HG02938 (cell line): Measurements from ENCODE around the gene PDX1.

Source experiments
- ATAC-seq: cut with Tn5 transposase; IDR thresholded peaks from one replicate; pipeline ENCODE4 v1.9.1; 2021; ENCODE audit warnings: mild to moderate bottlenecking, moderate library complexity; ENCODE audit not compliant: unreplicated experiment

PDX1 gene

DNA sequence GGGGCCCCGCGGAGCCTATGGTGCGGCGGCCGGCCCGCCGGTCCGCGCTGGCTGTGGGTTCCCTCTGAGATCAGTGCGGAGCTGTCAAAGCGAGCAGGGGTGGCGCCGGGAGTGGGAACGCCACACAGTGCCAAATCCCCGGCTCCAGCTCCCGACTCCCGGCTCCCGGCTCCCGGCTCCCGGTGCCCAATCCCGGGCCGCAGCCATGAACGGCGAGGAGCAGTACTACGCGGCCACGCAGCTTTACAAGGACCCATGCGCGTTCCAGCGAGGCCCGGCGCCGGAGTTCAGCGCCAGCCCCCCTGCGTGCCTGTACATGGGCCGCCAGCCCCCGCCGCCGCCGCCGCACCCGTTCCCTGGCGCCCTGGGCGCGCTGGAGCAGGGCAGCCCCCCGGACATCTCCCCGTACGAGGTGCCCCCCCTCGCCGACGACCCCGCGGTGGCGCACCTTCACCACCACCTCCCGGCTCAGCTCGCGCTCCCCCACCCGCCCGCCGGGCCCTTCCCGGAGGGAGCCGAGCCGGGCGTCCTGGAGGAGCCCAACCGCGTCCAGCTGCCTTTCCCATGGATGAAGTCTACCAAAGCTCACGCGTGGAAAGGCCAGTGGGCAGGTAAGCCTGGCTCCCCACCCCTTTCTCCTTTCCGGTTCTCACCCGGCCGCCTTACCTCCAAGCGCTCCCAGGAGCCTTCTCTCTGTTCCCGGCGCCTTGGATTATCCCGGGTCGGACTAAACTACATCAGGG lies at the start of gene PDX1:
Gene PDX1, plus strand, starts transcription at position 67 of the 743 bp plus-strand sequence. Its CDS starts 139 bp downstream, at position 206.
- ATAC-seq, result peak; percentile 56

DNA sequence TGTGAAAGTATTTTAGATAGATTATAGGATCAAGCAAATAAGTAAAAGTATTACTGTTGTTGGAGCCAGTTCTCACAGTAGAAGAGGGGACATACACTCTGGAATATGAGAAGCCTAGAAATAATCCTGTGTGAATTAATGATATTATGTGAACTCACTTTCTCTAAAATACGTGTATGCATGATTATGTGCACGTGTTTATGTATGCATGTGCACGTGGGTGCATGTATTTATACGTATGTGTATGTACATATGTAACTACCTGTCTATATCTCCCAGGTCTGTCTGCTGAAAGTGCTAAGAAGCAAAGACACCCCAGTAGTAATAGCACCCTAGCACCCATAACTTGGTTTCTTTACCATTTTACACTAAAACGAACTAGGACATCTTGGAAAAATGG lies 41.5 kb upstream of the PDX1 start:
- ATAC-seq, result no peak

DNA sequence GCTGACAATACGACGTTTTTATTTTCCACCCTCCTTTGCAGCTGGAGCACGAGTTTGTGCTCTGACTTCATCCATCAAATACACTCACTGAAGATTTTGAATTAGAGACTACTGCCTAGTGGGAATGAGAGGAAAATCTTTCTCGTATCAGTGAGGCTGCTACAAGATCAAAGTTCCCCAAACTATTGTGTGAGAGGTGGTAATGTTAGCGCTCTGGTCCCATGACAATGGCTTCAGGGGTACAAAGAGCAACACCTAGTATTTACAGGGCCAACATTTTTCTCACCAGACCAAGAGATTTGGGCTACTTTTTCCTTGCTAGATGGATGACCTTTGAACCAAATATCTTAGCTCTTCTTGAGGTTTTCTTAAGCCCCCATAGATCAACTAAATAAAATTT lies 30.3 kb upstream of the PDX1 start:
- ATAC-seq, result no peak

DNA sequence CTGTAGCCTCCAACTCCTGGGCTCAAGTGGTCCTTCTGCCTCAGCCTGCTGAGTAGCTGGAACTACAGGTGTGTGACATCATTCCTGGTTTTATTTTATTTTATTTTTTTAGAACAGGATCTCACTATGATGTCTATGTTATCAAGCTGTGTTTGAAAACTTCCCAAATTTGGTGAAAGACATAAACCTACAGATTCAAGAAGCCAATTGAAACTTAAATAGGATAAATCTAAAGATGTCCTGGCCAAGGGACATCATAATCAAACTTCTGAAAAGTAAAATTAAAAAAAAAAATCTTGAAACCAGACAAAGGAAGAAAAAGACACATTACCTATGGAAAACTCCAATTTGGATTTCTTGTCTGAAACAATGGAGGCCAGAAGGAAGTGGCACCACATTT lies 23.1 kb upstream of the PDX1 start:
- no peak for ATAC-seq

DNA sequence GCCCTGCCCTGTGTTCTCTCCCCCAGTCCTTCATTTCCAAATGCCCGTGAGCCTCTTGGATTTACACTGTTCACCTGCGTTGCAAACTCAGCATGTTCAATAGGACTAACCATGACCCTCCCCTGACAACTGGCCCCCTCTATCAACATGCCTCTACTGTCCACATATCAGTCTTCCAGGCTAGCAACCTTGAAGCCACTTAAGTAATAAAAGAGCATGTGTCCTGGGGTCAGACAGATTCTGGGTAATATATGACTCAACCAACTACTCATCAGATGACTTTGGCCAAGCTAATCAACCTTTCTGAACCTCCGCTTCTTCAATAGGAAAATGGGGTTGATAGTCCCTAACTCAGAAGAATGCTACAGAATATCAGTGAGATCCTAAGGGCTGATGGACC lies 15.1 kb upstream of the PDX1 start:
- ATAC-seq, result no peak

DNA sequence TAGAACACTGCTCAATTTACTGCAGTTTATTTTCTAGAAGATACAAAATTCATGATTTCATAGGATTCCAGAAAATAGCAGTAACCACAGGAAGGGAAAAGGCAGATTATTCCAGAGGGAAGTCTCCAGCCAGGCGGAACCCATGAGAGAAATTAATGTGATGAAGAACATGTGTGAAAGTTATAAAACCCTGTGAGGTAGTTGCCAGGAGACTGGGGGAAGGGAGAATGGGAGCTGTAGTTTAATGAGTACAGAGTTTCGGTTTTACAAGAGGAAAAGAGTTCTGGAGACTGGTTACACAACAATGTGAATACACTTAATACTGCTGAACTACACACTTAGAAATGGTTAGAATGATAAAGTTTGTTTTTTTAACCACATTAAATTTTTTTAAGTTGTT lies 14.2 kb upstream of the PDX1 start:
- no peak for ATAC-seq

DNA sequence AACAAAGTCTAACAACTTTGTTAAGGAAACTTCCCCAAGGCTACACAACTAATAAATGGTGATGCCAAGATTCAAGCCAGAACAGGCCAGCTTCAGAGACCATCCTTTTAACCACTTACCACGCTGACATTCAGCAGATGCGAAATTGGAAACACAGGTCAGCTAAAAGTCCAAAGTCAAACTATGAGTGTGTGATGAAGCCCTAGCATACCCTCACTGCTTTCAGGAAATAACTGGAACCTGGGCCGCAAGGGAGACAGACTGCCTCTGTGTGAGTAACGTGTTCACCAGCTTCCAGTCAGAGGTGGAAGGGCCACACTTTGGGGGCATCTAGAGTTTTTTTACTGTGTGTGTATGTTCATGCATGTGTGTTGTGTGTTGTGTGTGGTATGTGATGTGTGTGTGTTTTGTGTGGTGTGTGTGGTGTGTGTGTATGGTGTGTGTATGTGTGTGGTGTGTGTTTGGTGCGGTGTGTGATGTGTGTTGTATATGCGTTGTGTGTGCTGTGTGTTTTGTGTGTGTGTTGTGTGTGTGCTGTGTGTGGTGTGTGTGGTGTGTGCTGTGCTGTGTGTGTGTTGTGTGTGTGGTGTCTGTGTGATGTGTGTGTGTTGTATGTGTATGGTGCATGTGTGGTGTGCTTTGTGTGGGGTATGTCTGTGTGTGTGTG lies 12.5 kb upstream of the PDX1 start:
- ATAC-seq, result no peak

DNA sequence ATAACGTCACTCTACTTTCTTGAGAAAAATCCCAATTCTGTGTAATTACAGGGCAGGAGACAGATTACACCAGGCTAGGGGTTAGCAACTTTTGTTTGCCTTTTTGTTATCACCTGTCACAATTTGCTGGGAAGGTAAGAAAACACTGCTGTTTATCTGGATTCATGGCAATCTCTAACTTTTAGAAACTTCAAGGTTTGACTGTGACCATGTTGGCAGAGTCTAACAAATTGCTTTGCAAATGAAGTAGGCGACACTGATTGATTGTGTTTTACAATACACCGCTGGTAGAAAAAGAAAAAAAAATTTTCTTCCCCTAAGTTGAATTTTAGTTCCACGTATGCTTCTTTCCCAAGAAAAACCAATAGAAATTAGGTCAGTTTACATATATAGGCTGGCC lies 10.4 kb upstream of the PDX1 start:
- no peak for ATAC-seq

DNA sequence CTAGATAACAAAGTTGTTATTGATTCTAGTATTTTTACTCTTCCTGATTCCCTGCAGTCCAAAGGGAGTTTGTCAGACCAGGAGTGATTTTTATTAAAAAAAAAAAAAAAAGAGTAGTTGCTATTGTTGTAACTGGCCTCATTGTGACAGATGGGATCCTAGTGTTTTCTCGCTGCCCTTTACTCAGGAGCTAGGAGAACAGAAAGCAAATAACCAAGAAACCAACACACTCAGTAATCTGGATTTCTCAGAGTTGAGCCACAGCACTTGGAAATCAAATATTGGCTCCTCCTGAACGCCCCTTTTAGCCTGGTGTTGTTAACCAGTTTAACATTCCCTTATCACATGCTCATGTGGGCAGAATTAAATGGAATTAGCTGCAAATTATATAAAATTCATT lies 8.3 kb upstream of the PDX1 start:
- ATAC-seq, result no peak

DNA sequence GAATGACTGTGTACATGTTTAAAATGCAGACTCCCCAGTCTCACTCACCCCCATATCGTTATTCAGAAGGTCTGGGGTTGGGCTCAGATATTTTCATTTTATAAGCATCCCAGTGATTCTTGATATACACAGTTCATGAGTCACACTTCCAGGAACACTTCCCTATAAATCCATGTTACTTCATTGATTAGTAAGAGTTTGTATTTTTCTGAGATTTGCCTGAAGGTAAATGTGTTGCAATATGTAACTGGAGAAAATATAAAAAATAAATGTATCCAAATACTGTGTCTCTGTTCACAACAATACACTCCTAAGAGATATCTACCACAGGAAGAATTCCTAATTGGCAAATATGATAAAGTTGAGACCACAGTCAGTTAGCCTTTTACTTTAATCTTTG lies 6.6 kb upstream of the PDX1 start:
- no peak for ATAC-seq

DNA sequence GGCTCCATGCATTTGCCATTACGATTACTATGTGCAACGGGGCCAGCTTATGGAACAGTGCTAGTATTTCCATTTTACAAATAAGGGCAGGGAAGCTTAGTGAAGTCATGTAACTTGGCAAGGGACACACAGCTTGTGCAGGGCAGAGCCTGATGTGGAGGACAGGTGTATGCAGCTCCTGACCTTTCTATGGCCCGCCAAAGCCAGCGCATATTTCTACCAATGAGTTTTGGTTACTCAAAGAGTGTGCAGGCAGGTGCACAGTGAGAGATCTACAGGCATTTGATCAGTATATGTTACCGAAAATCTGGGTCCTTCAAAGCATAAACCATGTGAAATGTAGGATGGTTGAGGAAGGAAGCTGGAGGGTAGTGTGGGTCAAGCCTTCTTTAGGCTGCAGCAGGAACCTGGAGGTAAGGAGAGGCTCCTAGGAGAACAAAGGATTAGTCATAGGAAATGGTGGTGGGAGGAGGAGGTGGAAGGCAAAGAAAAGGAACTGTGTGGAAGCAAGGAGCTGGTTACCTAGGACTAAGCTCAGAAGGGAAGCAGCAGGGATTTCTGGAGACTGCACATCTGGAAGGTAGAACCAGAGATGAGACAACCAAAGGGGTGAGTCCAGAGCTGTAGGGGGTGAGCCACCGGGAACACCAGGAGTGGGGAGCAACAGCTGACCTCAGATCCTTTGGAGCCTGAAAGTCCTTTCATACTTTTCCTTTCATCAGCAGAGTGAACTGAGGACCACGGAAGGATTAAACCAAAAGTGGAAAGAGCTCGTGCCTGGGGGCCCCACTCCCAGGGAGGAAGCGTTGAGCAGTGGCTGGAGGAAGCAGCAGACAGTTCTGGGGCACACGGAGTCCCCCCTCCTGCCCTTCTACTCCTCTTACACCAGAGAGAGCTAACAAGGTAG lies 4.2 kb upstream of the PDX1 start:
- no peak for ATAC-seq

DNA sequence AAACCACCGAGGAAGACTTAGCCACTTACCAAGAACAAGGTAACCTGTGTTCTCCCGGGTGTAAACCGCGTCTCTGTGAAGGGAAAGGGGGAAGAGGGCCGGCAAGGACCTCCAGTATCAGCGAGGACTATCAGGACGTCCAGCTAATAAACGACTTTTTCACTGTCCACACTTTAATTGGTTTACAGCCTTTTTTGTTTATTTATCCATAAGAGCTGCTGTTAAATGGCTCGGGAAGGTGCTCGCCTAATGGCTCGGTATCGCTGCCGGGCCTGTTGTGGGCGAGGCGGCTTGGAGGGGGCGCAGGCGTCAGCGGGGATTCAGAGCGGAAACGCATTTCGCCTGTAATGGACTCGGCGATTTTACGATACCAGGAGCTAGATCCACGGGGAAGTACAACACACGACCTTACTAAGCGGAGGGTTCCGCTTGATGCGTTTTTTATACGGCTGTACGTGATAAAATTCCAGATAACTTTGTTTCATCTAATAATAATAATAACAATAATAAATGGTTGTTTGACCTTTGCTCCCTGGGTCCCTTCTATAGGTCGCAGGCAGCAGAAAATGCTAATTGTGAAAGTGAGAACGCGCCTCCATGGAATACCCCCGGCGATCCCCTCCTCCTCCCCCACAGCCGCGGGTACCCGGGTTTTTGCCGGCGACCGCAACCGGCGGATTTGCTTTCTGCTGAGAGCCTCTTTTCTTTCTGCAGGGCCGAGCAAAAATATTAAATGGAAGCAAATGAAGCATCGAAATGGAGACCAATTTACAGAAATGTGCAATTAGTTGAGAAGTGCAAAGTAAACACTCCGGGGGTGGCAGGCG lies 2.5 kb upstream of the PDX1 start:
- no peak for ATAC-seq

DNA sequence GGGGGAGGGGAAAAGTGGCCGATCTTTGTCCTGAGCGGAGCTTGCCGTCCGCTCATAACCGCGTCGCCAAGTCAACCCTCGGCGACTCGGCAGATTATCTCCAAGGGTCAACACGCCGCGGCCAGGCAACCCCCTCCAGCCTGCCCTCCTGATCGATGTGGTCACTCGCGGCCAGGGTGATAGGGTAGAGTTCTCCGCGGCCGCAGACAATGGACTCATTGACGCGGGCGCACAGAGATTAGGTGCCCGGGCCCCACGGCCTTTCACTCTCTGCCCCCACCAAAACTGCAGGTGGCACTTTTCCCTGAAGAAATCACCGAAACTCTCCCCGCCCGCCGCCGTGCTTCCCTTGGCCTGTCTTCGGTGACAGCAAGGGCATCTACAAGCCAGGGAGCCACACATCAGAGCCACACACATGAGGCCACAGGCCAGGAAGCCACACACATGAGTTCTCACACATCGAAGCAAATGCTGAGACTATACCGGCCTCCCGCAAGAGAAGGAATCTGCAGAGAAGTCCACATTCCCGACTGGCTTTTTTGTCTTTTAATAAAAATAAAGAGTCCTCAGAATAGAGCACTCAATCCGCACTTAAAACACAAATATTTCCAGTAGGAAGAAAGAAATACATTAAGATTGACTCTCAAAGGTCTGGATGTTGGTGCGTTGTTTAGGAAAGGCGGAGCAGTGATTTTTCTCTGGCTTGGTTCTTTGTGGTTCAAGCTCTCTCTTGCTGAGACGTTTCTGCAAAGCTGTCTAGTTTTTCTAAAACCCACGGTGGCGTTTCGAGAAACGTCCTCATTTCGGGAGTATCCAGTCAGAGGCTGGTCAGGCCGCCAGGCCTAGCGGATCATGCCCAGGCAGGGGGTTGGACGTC lies 1.5 kb upstream of the PDX1 start:
- ATAC-seq, result no peak

DNA sequence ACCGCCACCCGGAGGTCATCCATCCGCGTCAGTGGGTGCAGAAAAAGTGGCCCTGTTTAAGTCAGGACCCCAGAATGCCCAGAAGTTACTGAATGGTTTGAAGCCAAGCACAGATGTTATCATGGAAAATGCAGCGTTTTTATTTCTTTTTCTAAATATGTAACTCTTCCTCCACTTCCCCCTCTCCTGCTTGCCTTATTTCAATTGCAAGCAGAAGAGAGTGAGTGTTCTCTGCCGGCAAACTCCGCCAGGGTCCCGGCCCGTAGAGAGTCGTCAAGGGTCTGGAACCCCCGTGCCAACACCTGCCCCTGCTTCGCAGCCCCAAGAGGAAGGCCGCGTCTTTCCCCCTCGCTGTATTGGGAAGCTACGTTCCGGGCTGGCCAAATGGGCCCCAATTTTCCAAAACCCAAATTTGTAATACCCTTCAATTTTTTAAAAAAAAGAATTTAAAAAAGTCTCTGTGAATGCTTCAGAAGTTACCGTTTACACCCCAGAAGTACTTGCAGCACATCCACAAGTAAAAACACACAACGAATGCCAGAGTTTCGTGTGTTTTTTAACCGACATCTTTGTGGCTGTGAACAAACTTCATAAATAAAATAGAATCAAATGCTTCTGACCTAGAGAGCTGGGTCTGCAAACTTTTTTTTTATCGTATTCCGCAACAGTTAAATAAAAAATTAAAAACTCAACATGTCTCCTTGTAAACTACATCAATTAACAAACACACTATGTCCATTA lies 712 bp upstream of the PDX1 start:
- no peak for ATAC-seq

DNA sequence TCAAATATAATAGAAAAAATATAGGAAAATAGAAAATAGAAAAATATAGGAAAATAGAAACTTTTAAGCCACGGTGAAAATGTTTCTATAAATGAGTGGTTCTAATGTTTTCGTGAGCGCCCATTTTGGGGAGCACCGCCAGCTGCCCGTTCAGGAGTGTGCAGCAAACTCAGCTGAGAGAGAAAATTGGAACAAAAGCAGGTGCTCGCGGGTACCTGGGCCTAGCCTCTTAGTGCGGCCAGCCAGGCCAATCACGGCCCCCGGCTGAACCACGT lies 204 bp upstream of the PDX1 start:
- ATAC-seq, result no peak

DNA sequence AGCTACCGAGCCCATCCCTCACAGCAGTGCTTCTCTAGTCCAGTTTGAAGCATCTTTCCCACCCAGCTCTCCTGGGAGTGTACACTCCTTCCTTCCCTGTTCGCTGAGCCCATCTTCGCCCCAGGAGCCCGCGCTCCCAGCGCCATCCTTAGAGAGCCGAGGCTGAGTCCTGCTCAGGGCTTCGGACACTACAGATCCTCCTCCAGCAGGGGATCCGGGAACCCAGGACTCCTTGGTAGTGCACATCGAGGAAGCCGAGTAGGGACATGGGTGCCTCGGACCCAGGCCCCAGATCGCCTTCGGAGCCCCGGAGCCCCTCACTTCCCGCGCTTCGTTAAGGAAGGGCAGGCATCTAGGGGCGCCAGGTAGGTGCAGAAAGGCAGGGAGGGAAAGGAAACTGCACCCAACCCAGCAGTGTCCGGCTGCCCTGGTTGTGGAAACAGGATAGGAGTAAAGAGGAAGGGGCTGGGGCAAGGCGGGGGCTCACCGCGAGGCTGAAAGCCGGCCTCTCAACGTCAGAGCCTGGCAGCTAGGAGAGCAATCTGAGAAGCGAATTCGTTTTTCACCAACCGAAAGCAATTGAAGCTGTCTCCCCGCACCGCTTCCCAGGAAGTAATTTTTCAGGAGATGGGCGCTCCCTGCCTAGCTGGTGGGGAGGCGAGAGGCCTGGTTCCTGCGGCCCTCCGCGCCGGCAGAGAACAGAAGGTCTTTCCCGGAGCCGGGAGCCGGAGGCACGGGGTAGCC lies 1.0 kb downstream of the PDX1 start:
- ATAC-seq, result no peak

DNA sequence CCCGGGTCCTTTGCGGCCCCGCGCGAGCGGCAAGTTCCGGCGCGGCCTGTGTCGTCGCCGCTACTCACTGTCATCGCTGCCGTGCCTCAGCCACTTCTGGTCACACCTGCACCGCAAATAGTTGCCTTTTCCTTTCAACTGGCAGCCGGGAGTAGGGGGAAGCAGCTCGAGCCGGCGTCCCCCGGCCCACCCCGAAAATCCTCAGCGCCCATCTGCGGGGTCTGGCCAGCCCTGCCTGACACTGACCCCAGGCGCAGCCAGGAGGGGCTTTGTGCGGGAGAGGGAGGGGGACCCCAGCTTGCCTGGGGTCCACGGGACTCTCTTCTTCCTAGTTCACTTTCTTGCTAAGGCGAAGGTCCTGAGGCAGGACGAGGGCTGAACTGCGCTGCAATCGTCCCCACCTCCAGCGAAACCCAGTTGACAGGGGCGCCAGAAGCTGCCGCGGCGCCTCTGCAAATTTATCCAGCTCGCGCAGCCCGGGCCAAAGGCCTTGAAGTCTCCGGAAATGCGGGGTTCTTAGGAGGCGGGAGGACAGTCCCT lies 1.7 kb downstream of the PDX1 start:
- no peak for ATAC-seq
